GM12878 (cell line): ENCODE measurements around the gene MFSD1. TPM values are rescaled to one million over a fixed set of nuclear protein-coding genes. Genes with fewer than 3 reads are reported as not detected.

Experiments
- ATAC-seq: fragments of 200-7000 bp; cut with Tn5 transposase; 3 replicates; pipeline ENCODE4 v1.9.1; 2020; ENCODE audit warnings: mild to moderate bottlenecking, moderate library complexity
- BruUV-seq: library from RNA; stranded (reverse); fragments of 400-500 nt; replicated peaks from 2 replicates; lab custom pipeline; 2021; lab: Mats Ljungman, UMichigan
- CTCF ChIA-PET: fragments of 300-600 bp; sonication (Branson Sonifier 250); formaldehyde crosslinking; extraction: SDS; loops from one replicate; lab custom pipeline; 2021; ENCODE audit warnings: inconsistent platforms; lab: Yijun Ruan, JAX
- POLR2A ChIA-PET: fragments of 350-600 bp; formaldehyde crosslinking; extraction: SDS; loops from one replicate; lab custom pipeline; 2021; ENCODE audit warnings: inconsistent platforms; lab: Charles Lee
- RAD21 ChIA-PET: fragments of 300-600 bp; sonication (Branson Sonifier 250); formaldehyde crosslinking; loops from one replicate; lab custom pipeline; 2023; ENCODE audit warnings: antibody characterized with exemption; ENCODE audit not compliant: unreplicated experiment; lab: Charles Lee
- SMC1A ChIA-PET: fragments of 300-600 bp; sonication (Branson Sonifier 250); formaldehyde crosslinking; loops from one replicate; lab custom pipeline; 2023; ENCODE audit not compliant: unreplicated experiment, uncharacterized antibody; lab: Charles Lee
- DNase-seq: peaks from one replicate; pipeline ENCODE4 v3.0.0-alpha.2; 2011; ENCODE audit warnings: low read depth, low spot score
- FAIRE-seq: peaks from 3 replicates; lab custom pipeline; 2011; peaks lifted over from hg19 to GRCh38; lab: Jason Lieb, UNC
- H2AFZ ChIP-seq: 2 replicates; pipeline ENCODE4 v1.6.0; 2011; ENCODE audit warnings: low read depth, low read length, control low read depth; ENCODE audit not compliant: control insufficient read depth
- H3K27ac ChIP-seq: 2 replicates; pipeline ENCODE4 v1.5.1; 2011; ENCODE audit warnings: control low read depth; ENCODE audit not compliant: control insufficient read depth, insufficient read depth
- H3K27me3 ChIP-seq, 2 experiments: replicated peaks in 1 of 2; 2 replicates each; pipeline versions ENCODE4 v1.6.0 to v1.6.1; 2011; ENCODE audit warnings: low read length in 1 of 2; ENCODE audit not compliant: control insufficient read depth in 2 of 2, insufficient read depth in 2 of 2
- H3K36me3 ChIP-seq, 2 experiments: 2 replicates each; pipeline ENCODE4 v1.5.1; 2011; ENCODE audit warnings: low read length in 1 of 2; ENCODE audit not compliant: control insufficient read depth in 2 of 2, insufficient read depth in 2 of 2
- H3K4me1 ChIP-seq: 2 replicates; pipeline ENCODE4 v1.6.1; 2011; ENCODE audit warnings: mild to moderate bottlenecking, low read length, moderate library complexity, mixed read lengths; ENCODE audit not compliant: control insufficient read depth, insufficient read depth
- H3K4me2 ChIP-seq: 2 replicates; pipeline ENCODE4 v1.6.0; 2011; ENCODE audit warnings: control low read depth; ENCODE audit not compliant: control insufficient read depth, insufficient read depth
- H3K4me3 ChIP-seq: fragments of 200-600 bp; sonication (generic); 2 replicates; pipeline ENCODE4 v1.5.1; 2016
- H3K79me2 ChIP-seq: 2 replicates; pipeline ENCODE4 v1.6.0; 2011; ENCODE audit warnings: low read length; ENCODE audit not compliant: control insufficient read depth, insufficient read depth
- H3K9ac ChIP-seq: 2 replicates; pipeline ENCODE4 v1.8.0; 2011; ENCODE audit warnings: low read length, control low read depth, mixed read lengths; ENCODE audit not compliant: control insufficient read depth, insufficient read depth
- H3K9me3 ChIP-seq: replicated peaks from 3 replicates; pipeline ENCODE4 v1.5.1; 2011; ENCODE audit warnings: mild to moderate bottlenecking, low read length; ENCODE audit not compliant: control insufficient read depth, insufficient read depth
- H4K20me1 ChIP-seq: 2 replicates; pipeline ENCODE4 v1.6.0; 2011; ENCODE audit not compliant: control insufficient read depth, insufficient read depth
- ATF7 ChIP-seq: fragments of 450-650 bp; IDR thresholded peaks from 2 replicates; pipeline ENCODE4 v1.6.1; 2016; ENCODE audit warnings: low read depth, mild to moderate bottlenecking
- GATAD2B ChIP-seq: fragments of 450-650 bp; conservative IDR thresholded peaks from 2 replicates; pipeline ENCODE4 v1.6.1; 2017; ENCODE audit warnings: low read depth, mild to moderate bottlenecking, moderate library complexity
- POLR2A ChIP-seq: IDR thresholded peaks from 2 replicates; pipeline ENCODE4 v1.6.1; 2011; ENCODE audit warnings: low read depth, mild to moderate bottlenecking, low read length
- RFX5 ChIP-seq: IDR thresholded peaks from 2 replicates; pipeline ENCODE4 v1.6.1; 2011; ENCODE audit warnings: low read depth, low read length, improper control_type of control experiment
- SMC3 ChIP-seq: IDR thresholded peaks from 2 replicates; pipeline ENCODE4 v1.6.1; 2011; ENCODE audit warnings: low read length, improper control_type of control experiment, borderline replicate concordance
- ZBTB4 ChIP-seq: fragments of 450-650 bp; formaldehyde crosslinking; IDR thresholded peaks from 2 replicates; pipeline ENCODE4 v1.4.0; 2022; ENCODE audit warnings: mild to moderate bottlenecking, moderate library complexity
- ZNF207 ChIP-seq: fragments of 450-650 bp; IDR thresholded peaks from 2 replicates; pipeline ENCODE4 v1.6.1; 2014; ENCODE audit warnings: antibody characterized with exemption, mild to moderate bottlenecking, borderline replicate concordance
- WGBS: methylation state at CpG from one replicate; pipeline ENCODE4 v1.1.6; 2016; ENCODE audit warnings: low lambda C conversion rate; ENCODE audit not compliant: insufficient replicate concordance, insufficient coverage; ENCODE audit errors: missing lambda C conversion rate; 5-methylcytosine and 5-hydroxymethylcytosine counted together
- in situ Hi-C: fragments of 300-500 bp; cut with MboI; formaldehyde crosslinking; loops from 9 replicates; pipeline ENCODE4 v1.14.3; 2018; ENCODE audit warnings: mixed read lengths
- intact Hi-C: fragments of 100-400 bp; cut with micrococcal nuclease; formaldehyde crosslinking; loops from one replicate; pipeline ENCODE4 v1.14.2; 2022; ENCODE audit not compliant: unreplicated experiment
- polyA plus RNA-seq, 11 experiments: library from polyadenylated mRNA; depleted of rRNA in 4 of 11; unstranded in 6 of 11; stranded (reverse) in 5 of 11; fragments of >200 nt; fragmentation: Nextera tagmentation in 4 of 11; fragmentation: Illumina TruSeq in 1 of 11; extraction: Ambion mirVana in 4 of 11; extraction: Trizol in 1 of 11; gene quantifications; 1 replicate in 1 of 11; 2 replicates in 10 of 11; pipeline versions ENCODE4 v1.2.1 to v1.2.3, GENCODE V29; 2011 to 2016; ENCODE audit warnings: inconsistent platforms in 2 of 11, missing spikeins in 2 of 11, low read depth in 1 of 11
- total RNA-seq, 4 experiments: library from RNA; depleted of rRNA in 3 of 4; stranded (reverse); fragments of >200 nt in 3 of 4; fragmentation: Illumina TruSeq in 1 of 4; extraction: Trizol in 1 of 4; gene quantifications; 2 replicates each; pipeline versions ENCODE4 v1.2.1 to v1.2.3, GENCODE V29; 2013 to 2021
- TF ChIP-seq, protein P1 (sequence below): IDR thresholded peaks from 2 replicates; pipeline ENCODE4 v1.6.1; 2011; ENCODE audit warnings: mild to moderate bottlenecking, low read depth, low read length, moderate library complexity; ENCODE audit not compliant: insufficient replicate concordance

Gene MFSD1
- total and polyA plus RNA-seq, 10 of the 15 experiments (the other 5 are each of a cell fraction or from before 2014, with no cell fraction given): 7.3 to 41.7 (median 28.6) TPM

GRCh38 chr3:158768881-158769543 is 32.8 kb upstream of the MFSD1 start (continued):
- TF ChIP-seq SMC3 (no peak), GATAD2B (no peak), ATF7 (no peak), RFX5 (no peak), ZBTB4 (CRISPR knock-in tag) (no peak)
- TF ChIP-seq, protein P1, sequence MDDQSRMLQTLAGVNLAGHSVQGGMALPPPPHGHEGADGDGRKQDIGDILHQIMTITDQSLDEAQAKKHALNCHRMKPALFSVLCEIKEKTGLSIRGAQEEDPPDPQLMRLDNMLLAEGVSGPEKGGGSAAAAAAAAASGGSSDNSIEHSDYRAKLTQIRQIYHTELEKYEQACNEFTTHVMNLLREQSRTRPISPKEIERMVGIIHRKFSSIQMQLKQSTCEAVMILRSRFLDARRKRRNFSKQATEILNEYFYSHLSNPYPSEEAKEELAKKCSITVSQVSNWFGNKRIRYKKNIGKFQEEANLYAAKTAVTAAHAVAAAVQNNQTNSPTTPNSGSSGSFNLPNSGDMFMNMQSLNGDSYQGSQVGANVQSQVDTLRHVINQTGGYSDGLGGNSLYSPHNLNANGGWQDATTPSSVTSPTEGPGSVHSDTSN: no peak

- Histone ChIP-seq H2AFZ (no peak overlapping the region), H3K36me3 (no peaks in the 10 kb centered on the region), H3K4me1 (no peaks in the 10 kb centered on the region), H3K79me2 (no peaks in the 10 kb centered on the region), H3K9me3 (no peaks in the 10 kb centered on the region), H3K9ac (no peak overlapping the region), H4K20me1 (no peaks in the 10 kb centered on the region), H3K27ac (no peak overlapping the region), H3K4me2 (no peak overlapping the region), H3K27me3 (no peaks in the 10 kb centered on the region), H3K4me3 (no peak overlapping the region)
- 53% methylated on average over 4 of the region's 4 CpGs for WGBS
- ChIA-PET CTCF (no interaction called here), RAD21 (interaction anchor here (1.0 kb wide), 1 partner anchor 118 kb away, joined by 3 read pairs; no protein-coding TSS in a partner anchor), POLR2A (no interaction called here), SMC1A (no interaction called here)
- FAIRE-seq (no peak), ATAC-seq (no peak), DNase-seq (no peak)
- TF ChIP-seq ZNF207 (no peak), POLR2A (no peak)
- intact Hi-C loops: no loop called here
- BruUV-seq: no TSS peak
- in situ Hi-C loops: no loop called here
Measured at GRCh38 chr3:158769549-158769948, 32.3 kb upstream of the MFSD1 start.
